Measurements from ENCODE around the gene MYO16. TPM values are rescaled to one million over a fixed set of nuclear protein-coding genes. Genes with fewer than 3 reads are reported as not detected.

The MYO16 gene
- total and polyA plus RNA-seq, 3 donors from 2014 or later = 3.1 to 4.0 (median 3.4) TPM

DNA sequence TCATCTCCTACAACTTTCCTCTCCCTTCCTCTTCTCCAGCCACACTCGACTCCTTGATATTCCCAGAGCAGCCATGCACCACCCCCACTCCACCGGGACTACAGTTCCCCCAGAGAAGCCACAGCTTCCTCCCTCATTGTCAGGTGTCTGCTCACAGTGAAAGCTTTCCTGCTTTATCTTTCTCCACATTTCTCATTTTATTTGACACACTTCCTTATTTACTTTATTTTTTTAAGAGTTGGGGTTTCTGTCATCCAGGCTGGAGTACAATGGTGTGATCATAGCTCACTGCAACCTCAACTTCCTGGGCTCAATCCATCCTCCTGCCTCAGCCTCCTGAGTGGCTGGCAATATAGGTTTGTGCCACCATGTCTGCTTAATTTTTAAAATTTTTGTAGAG is 464.6 kb downstream of the MYO16 start:
- DNase-seq = no peak
- no peaks in the 10 kb centered on the region for H3K27me3 ChIP-seq
- no peaks in the 10 kb centered on the region for H3K36me3 ChIP-seq (ENCODE audit: low read depth, missing control alignments)
- H3K27ac ChIP-seq = no peak overlapping the region
- no peaks in the 10 kb centered on the region for H3K4me1 ChIP-seq
- WGBS, 2 donors = 59 to 63% methylated on average over 2 of the region's 2 CpGs
- H3K4me3 ChIP-seq = no peak overlapping the region
- no peak for TF ChIP-seq POLR2A (IDR thresholded peaks at IDR 0.05)
- TF ChIP-seq, protein P1, sequence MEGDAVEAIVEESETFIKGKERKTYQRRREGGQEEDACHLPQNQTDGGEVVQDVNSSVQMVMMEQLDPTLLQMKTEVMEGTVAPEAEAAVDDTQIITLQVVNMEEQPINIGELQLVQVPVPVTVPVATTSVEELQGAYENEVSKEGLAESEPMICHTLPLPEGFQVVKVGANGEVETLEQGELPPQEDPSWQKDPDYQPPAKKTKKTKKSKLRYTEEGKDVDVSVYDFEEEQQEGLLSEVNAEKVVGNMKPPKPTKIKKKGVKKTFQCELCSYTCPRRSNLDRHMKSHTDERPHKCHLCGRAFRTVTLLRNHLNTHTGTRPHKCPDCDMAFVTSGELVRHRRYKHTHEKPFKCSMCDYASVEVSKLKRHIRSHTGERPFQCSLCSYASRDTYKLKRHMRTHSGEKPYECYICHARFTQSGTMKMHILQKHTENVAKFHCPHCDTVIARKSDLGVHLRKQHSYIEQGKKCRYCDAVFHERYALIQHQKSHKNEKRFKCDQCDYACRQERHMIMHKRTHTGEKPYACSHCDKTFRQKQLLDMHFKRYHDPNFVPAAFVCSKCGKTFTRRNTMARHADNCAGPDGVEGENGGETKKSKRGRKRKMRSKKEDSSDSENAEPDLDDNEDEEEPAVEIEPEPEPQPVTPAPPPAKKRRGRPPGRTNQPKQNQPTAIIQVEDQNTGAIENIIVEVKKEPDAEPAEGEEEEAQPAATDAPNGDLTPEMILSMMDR (IDR thresholded peaks at IDR 0.05) = no peak
- no peaks in the 10 kb centered on the region for H3K9me3 ChIP-seq
- intact Hi-C loops (cut with DNase I; ENCODE audit: low total_unique reads) = no loop called here

- intact Hi-C loops (cut with DNase I; ENCODE audit: low total_unique reads) = no loop called here
- no peak overlapping the region for H3K4me3 ChIP-seq
- no peaks in the 10 kb centered on the region for H3K9me3 ChIP-seq
- WGBS, 2 donors = 68 to 92% methylated on average over 6 of the region's 6 CpGs
- H3K4me1 ChIP-seq = no peaks in the 10 kb centered on the region
- TF ChIP-seq, protein P1 (IDR thresholded peaks at IDR 0.05) = no peak
- no peak for TF ChIP-seq POLR2A (IDR thresholded peaks at IDR 0.05)
- H3K27me3 ChIP-seq = no peaks in the 10 kb centered on the region
- H3K36me3 ChIP-seq (ENCODE audit: low read depth, missing control alignments) = no peaks in the 10 kb centered on the region
- no peak for DNase-seq
- H3K27ac ChIP-seq = no peak overlapping the region
Observed at GRCh38 chr13:109095126-109095525, 465.7 kb downstream of the MYO16 start.

DNA sequence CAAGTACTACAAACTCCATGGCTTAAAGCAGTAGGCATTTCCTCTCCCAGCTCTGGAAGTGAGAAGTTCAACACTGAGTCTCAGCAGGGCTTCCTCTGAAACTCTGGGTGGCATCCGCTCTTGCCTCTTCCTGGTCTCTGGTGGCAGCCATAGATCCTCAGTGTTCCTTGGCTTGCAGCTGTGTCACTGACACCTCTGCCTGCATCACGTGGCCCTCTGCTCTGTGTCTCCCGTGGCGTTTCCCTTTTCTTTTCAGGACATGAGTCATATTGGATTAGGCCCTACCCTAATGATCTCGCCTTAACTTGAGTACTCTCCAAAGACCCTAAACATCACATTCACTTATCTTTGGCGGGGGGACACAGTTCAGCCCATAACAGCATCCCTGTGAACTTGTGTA is 466.7 kb downstream of the MYO16 start:
- no peak overlapping the region for H3K27ac ChIP-seq
- no peak overlapping the region for H3K4me3 ChIP-seq
- WGBS, 2 donors = 83% methylated on average over 5 to 6 of the region's 6 CpGs
- H3K36me3 ChIP-seq (ENCODE audit: low read depth, missing control alignments) = no peaks in the 10 kb centered on the region
- H3K9me3 ChIP-seq = no peaks in the 10 kb centered on the region
- H3K4me1 ChIP-seq = no peaks in the 10 kb centered on the region
- DNase-seq = no peak
- no peak for TF ChIP-seq POLR2A (IDR thresholded peaks at IDR 0.05)
- TF ChIP-seq, protein P1 (IDR thresholded peaks at IDR 0.05) = no peak
- intact Hi-C loops (cut with DNase I; ENCODE audit: low total_unique reads) = no loop called here
- H3K27me3 ChIP-seq = no peaks in the 10 kb centered on the region

DNA sequence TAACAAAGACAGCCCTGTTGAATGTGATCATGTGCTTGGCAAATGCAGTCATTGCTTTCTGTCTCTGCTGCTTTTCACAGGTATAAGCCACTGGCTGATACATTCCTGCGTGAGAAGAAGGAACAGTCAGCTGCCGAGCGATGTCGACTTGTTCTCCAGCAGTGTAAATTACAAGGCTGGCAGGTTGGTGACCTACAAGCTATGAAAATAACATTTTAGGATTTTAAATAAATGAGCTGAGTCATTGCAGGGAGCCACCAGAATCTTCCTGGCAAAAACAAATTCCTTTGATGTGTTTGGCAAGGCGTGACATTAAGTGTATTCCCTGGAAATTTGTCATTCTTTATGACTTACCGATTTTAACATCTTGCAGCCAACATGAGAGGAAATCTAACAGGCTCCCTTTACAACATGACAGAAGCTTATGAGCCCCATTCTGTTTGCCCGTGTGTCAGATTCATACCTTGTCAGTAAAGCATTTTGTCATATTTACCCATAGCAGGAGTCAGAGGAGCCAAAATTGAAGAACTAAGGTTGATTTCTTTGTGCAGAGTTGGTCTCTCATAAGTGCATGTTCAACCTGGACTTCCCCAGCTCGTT is 471.4 kb downstream of the MYO16 start:
- intact Hi-C loops (cut with DNase I; ENCODE audit: low total_unique reads) = no loop called here
- Histone ChIP-seq H3K4me3 (no peak overlapping the region), H3K4me1 (no peaks in the 10 kb centered on the region), H3K9me3 (no peaks in the 10 kb centered on the region), H3K27ac (no peak overlapping the region), H3K36me3 (ENCODE audit: low read depth, missing control alignments) (no peaks in the 10 kb centered on the region), H3K27me3 (no peaks in the 10 kb centered on the region)
- no peak for TF ChIP-seq POLR2A (IDR thresholded peaks at IDR 0.05)
- TF ChIP-seq, protein P1 (IDR thresholded peaks at IDR 0.05) = no peak
- 70 to 78% methylated on average over 8 of the region's 8 CpGs for WGBS, 2 donors
- DNase-seq = no peak

DNA sequence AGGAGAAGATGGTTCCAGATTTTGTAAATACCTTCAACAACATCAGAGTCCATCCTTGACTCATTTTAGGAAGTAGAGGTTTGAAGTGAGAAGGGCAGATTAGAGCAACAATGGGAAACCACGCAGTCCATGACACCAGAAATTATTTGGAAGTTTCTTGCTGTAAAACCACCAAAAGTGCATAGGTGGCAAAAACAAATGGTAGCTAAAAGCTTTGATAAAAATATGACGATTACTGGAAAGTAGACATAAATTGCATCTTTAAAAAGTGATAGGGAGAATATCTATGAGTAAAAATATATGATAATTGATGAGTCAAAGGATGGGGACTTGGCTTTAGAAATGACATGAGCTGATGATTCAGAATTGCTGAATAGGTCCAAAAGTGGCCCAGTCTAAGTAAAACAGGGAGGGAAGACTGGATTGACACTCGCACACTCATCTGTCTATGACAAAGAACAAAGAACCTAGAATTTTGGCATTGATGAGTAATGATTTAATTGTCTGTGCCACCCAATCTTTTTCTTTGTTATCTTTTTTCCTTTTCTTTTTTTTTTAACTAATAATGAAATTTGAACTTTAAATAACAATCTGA is 472.2 kb downstream of the MYO16 start:
- intact Hi-C loops (cut with DNase I; ENCODE audit: low total_unique reads) = no loop called here
- H3K4me3 ChIP-seq = no peak overlapping the region
- DNase-seq = no peak
- no peaks in the 10 kb centered on the region for H3K36me3 ChIP-seq (ENCODE audit: low read depth, missing control alignments)
- H3K27me3 ChIP-seq = no peaks in the 10 kb centered on the region
- no peak for TF ChIP-seq POLR2A (IDR thresholded peaks at IDR 0.05)
- TF ChIP-seq, protein P1 (IDR thresholded peaks at IDR 0.05) = no peak
- no peaks in the 10 kb centered on the region for H3K9me3 ChIP-seq
- H3K4me1 ChIP-seq = no peaks in the 10 kb centered on the region
- 79 to 83% methylated on average over 3 of the region's 3 CpGs for WGBS, 2 donors
- no peak overlapping the region for H3K27ac ChIP-seq
